Testis (tissue), 3 donors: ENCODE results near the gene HSPD1. TPM values are rescaled to one million over a fixed set of nuclear protein-coding genes. Genes with fewer than 3 reads are reported as not detected.
A peak's percentile ranks its signal among the peaks of the same experiment; 100 is the strongest.

Experiments
- DNase-seq: peaks from one replicate; pipeline ENCODE4 v3.0.0-alpha.2; 2019
- H3K27ac ChIP-seq, 2 donors: fragments of 200-600 bp; sonication (generic); one replicate each; pipeline ENCODE4 v1.5.1; 2019
- H3K27me3 ChIP-seq: fragments of 200-600 bp; sonication (generic); one replicate; pipeline ENCODE4 v1.5.1; 2019
- H3K36me3 ChIP-seq: fragments of 200-600 bp; sonication (generic); one replicate; pipeline ENCODE4 v1.5.1; 2017; ENCODE audit warnings: low read depth; ENCODE audit errors: missing control alignments
- H3K4me1 ChIP-seq: fragments of 200-600 bp; sonication (generic); one replicate; pipeline ENCODE4 v1.5.1; 2019
- H3K4me3 ChIP-seq, 2 donors: fragments of 200-600 bp; sonication (generic); one replicate each; pipeline ENCODE4 v1.5.1; 2017 to 2019
- H3K9me3 ChIP-seq: fragments of 200-600 bp; sonication (generic); one replicate; pipeline ENCODE4 v1.5.1; 2017
- POLR2A ChIP-seq: fragments of 450-650 bp; IDR thresholded peaks from one replicate; pipeline ENCODE4 v1.6.1; 2017; ENCODE audit warnings: antibody characterized with exemption, mild to moderate bottlenecking, moderate library complexity
- WGBS, 2 donors: methylation state at CpG; one replicate each; pipeline ENCODE4 v1.1.5; 2018; 5-methylcytosine and 5-hydroxymethylcytosine counted together
- intact Hi-C: fragments of 100-400 bp; cut with DNase I; formaldehyde crosslinking; loops from one replicate; pipeline ENCODE4 v1.15.1; 2023; ENCODE audit warnings: low total_unique reads
- polyA plus RNA-seq: library from polyadenylated mRNA; stranded (reverse); fragments of 350-450 nt; fragmentation: Illumina TruSeq; extraction: RNeasy Lipid Tissue Mini Kit (QIAGEN cat#74804); gene quantifications from one replicate; pipeline ENCODE4 v1.2.3, GENCODE V29; 2014; ENCODE audit warnings: low read depth, low replicate concordance; ENCODE audit not compliant: insufficient read depth
- total RNA-seq, 2 donors: library from RNA; depleted of rRNA; stranded (reverse); fragments of >200 nt; gene quantifications; one replicate each; pipeline ENCODE4 v1.2.3, GENCODE V29; 2016
- TF ChIP-seq, protein P1 (sequence below), 3 experiments: fragments of 450-650 bp in 2 of 3; fragments of 200-600 bp in 1 of 3; sonication (generic) in 1 of 3; IDR thresholded peaks; one replicate each; pipeline ENCODE4 v1.5.1; 2016 to 2019; ENCODE audit warnings: antibody characterized with exemption in 3 of 3, mild to moderate bottlenecking in 2 of 3, moderate library complexity in 1 of 3

HSPD1 gene
- total and polyA plus RNA-seq, 3 donors from 2014 or later, result 107 to 121 (median 111) TPM

DNA sequence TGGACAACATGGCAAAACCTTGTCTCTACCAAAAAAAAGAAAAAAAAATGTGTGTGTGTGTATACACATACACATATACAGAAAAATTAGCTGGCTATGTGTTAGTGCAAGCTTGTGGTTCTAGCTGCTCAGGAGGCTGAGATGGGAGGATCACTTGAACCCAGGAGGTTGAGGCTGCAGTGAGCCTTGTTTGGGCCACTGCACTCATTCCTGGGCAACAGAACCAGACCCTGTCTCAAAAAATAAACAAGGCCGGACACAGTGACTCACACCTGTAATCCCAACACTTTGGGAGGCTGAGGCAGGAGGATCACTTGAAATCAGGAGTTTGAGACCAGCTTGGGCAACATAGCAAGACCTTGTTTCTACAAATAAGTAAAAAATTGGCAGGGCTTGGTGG, 44.2 kb downstream of the HSPD1 start:
- Histone ChIP-seq H3K36me3 (no peaks in the 10 kb centered on the region), H3K4me3 (no peak overlapping the region), H3K27ac (no peak overlapping the region), H3K9me3 (no peaks in the 10 kb centered on the region), H3K27me3 (no peaks in the 10 kb centered on the region), H3K4me1 (peaks cover 11% of the 10 kb centered on the region)
- 90 to 91% methylated on average over 1 of the region's 1 CpG for WGBS, 2 donors
- no peak for DNase-seq
- no peak for TF ChIP-seq POLR2A
- TF ChIP-seq, protein P1, sequence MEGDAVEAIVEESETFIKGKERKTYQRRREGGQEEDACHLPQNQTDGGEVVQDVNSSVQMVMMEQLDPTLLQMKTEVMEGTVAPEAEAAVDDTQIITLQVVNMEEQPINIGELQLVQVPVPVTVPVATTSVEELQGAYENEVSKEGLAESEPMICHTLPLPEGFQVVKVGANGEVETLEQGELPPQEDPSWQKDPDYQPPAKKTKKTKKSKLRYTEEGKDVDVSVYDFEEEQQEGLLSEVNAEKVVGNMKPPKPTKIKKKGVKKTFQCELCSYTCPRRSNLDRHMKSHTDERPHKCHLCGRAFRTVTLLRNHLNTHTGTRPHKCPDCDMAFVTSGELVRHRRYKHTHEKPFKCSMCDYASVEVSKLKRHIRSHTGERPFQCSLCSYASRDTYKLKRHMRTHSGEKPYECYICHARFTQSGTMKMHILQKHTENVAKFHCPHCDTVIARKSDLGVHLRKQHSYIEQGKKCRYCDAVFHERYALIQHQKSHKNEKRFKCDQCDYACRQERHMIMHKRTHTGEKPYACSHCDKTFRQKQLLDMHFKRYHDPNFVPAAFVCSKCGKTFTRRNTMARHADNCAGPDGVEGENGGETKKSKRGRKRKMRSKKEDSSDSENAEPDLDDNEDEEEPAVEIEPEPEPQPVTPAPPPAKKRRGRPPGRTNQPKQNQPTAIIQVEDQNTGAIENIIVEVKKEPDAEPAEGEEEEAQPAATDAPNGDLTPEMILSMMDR (IDR thresholded peaks at IDR 0.05), result no peak
- intact Hi-C loops, result no loop called here

DNA sequence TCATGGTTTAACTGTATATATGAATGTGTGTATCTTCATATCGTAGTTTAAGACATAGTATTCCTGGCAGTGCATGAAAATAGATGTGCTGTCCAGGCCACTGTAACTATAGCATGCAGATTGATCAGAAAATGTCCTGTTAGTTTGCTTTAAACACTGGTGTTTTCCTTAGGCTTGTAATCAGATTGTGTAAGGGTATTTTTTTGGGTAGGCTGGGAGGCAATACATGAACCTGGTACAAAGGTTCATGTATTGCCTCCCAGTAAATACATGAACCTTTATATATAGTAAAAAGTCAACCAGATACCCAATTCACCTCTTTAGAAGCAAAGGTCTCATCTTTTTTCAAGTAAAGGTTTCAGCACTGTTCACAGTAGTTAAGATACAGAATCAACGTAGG, 44.7 kb downstream of the HSPD1 start:
- no peaks in the 10 kb centered on the region for H3K27me3 ChIP-seq
- H3K4me1 ChIP-seq, result peaks cover 11% of the 10 kb centered on the region
- TF ChIP-seq POLR2A, result no peak
- TF ChIP-seq, protein P1 (IDR thresholded peaks at IDR 0.05), result no peak
- H3K27ac ChIP-seq, result no peak overlapping the region
- WGBS, 2 donors, result 51 to 57% methylated on average over 2 of the region's 2 CpGs
- no peak overlapping the region for H3K4me3 ChIP-seq
- H3K36me3 ChIP-seq, result no peaks in the 10 kb centered on the region
- intact Hi-C loops, result no loop called here
- DNase-seq, result no peak
- no peaks in the 10 kb centered on the region for H3K9me3 ChIP-seq

DNA sequence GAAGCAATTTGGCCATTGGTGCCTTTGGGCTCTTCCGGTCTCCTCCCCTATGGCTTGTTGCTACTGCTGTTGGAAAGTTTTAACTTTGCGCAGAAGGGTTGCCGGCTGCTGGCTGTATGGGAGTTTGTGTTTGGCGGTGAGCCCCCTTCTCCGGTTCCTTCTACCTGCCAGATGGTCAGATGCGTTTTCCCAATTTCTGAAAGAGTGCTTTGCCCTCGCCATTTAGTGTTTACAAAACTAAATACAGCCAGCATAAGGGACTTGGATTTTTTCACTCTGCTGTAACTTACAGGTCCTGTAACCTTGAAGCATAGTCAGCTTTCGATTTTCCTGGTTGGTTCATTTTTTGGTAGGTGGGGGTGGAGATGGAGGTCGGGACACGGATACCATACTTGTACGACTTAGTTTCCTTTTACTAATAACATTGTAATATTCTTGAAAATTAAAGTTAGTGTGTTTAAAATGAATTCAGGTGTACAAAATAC, 45.7 kb downstream of the HSPD1 start:
- no peak for TF ChIP-seq POLR2A
- TF ChIP-seq, protein P1 (IDR thresholded peaks at IDR 0.05), result no peak
- Histone ChIP-seq H3K9me3 (no peaks in the 10 kb centered on the region), H3K27me3 (no peaks in the 10 kb centered on the region), H3K27ac (peak overlapping the region; percentile 99 to 100), H3K36me3 (no peaks in the 10 kb centered on the region), H3K4me3 (peak overlapping the region; percentile 92 to 97), H3K4me1 (peaks cover 11% of the 10 kb centered on the region)
- DNase-seq, result peak; percentile 74
- intact Hi-C loops, result no loop called here
- WGBS, 2 donors, result 0 to 1% methylated on average over 10 to 11 of the region's 11 CpGs

DNA sequence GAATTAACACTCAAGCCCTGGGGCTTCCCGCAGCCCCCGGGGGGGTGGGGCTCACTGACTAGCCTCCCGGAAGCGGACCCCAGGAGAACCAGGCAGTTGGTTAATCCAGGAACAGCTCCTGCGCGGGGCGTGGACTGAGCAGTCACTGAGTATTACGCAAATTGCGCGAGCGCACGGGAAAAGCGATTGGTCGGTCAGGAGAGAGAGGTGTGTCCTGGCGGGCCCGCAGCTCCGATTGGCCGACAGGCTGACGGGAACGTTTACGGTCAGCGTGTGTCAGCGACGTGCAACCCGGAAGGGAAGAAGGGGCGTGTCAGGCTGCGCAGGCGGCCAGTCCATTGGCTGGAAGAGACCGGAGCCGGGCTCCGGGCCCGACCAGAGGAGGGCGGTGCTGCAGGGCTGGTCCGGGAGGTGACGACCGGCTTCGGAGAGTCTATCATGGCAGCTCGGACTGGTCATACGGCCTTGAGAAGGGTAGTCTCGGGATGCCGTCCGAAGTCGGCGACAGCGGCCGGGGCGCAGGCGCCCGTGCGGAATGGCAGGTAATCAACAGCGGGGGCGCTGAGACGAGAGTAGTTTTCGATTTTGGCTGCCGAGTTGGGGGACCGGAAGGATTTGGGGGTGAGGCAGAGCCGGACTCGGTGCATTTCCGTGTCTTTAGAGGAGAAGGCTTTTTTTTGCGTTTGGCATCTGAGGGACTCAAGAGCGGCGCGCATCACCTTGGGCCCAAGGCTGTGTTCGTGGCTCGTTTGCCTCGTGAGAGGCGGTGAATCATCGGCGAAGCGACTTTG, 46.3 kb downstream of the HSPD1 start, which contains the start of gene COQ10B:
Gene COQ10B (plus strand): TSS at position 430 of the 791 bp plus-strand sequence. CDS start 9 bp downstream, at position 439.
- H3K4me3 ChIP-seq, result peak within 1 kb of the TSS; percentile 92 to 97
- H3K9me3 ChIP-seq, result no peaks in the 10 kb centered on the region
- peaks cover 11% of the 10 kb centered on the region for H3K4me1 ChIP-seq
- TF ChIP-seq POLR2A, result peak; percentile 87
- TF ChIP-seq, protein P1 (IDR thresholded peaks at IDR 0.05), result peak in 1 of 3 experiments; percentile 6
- 0 to 1% methylated on average over 25 to 70 of the region's 70 CpGs for WGBS, 2 donors
- peak; percentile 100 for DNase-seq
- peak within 1 kb of the TSS; percentile 99 to 100 for H3K27ac ChIP-seq
- no peaks in the 10 kb centered on the region for H3K36me3 ChIP-seq
- intact Hi-C loops, result no loop called here
- no peaks in the 10 kb centered on the region for H3K27me3 ChIP-seq
